Neural progenitor cell (in vitro differentiated cells): ENCODE measurements around the gene NPTXR. TPM values are rescaled to one million over a fixed set of nuclear protein-coding genes. Genes with fewer than 3 reads are reported as not detected.

ENCODE experiments used
- DNase-seq: peaks from one replicate; pipeline ENCODE4 v3.0.0-alpha.2; 2016; ENCODE audit warnings: low spot score
- H2AFZ ChIP-seq: fragments of 200-600 bp; sonication (generic); replicated peaks from 2 replicates; pipeline ENCODE4 v1.6.1; 2016; ENCODE audit warnings: antibody characterized with exemption
- H3F3A ChIP-seq: fragments of 200-600 bp; sonication (generic); 2 replicates; pipeline ENCODE4 v1.6.1; 2016; ENCODE audit warnings: antibody characterized with exemption, low read depth
- H3K27ac ChIP-seq: fragments of 200-600 bp; sonication (generic); 2 replicates; pipeline ENCODE4 v1.5.1; 2016; ENCODE audit warnings: mild to moderate bottlenecking
- H3K27me3 ChIP-seq: fragments of 200-600 bp; sonication (generic); 2 replicates; pipeline ENCODE4 v1.6.1; 2016; ENCODE audit warnings: mild to moderate bottlenecking, moderate library complexity
- H3K36me3 ChIP-seq: fragments of 200-600 bp; sonication (generic); 2 replicates; pipeline ENCODE4 v1.5.1; 2016
- H3K4me1 ChIP-seq: fragments of 200-600 bp; sonication (generic); 2 replicates; pipeline ENCODE4 v1.6.1; 2016; ENCODE audit warnings: mixed run types
- H3K4me2 ChIP-seq: fragments of 200-600 bp; sonication (generic); 2 replicates; pipeline ENCODE4 v1.6.1; 2016
- H3K4me3 ChIP-seq: fragments of 200-600 bp; sonication (generic); 2 replicates; pipeline ENCODE4 v1.5.1; 2016
- H3K79me2 ChIP-seq: fragments of 200-600 bp; sonication (generic); 2 replicates; pipeline ENCODE4 v1.6.1; 2016; ENCODE audit warnings: low read depth
- H3K9ac ChIP-seq: fragments of 200-600 bp; sonication (generic); 2 replicates; pipeline ENCODE4 v1.6.1; 2016
- H3K9me3 ChIP-seq: fragments of 200-600 bp; sonication (generic); 2 replicates; pipeline ENCODE4 v1.5.1; 2016; ENCODE audit warnings: low read depth
- H4K20me1 ChIP-seq: fragments of 200-600 bp; sonication (generic); 2 replicates; pipeline ENCODE4 v1.6.1; 2016; ENCODE audit warnings: low read depth
- H3K27ac Mint-ChIP-seq: 3 replicates; pipeline ENCODE4 v1.8.0; 2021; ENCODE audit warnings: mixed read lengths
- H3K27me3 Mint-ChIP-seq: 2 replicates; pipeline ENCODE4 v1.8.0; 2022; ENCODE audit warnings: low read depth, mild to moderate bottlenecking, inconsistent platforms, moderate library complexity, mixed read lengths; ENCODE audit not compliant: insufficient read depth
- H3K36me3 Mint-ChIP-seq: 3 replicates; pipeline ENCODE4 v1.8.0; 2021; ENCODE audit warnings: mixed read lengths
- H3K4me1 Mint-ChIP-seq: 3 replicates; pipeline ENCODE4 v1.8.0; 2021; ENCODE audit warnings: mixed read lengths
- H3K4me3 Mint-ChIP-seq: 3 replicates; pipeline ENCODE4 v1.8.0; 2021; ENCODE audit warnings: mild to moderate bottlenecking, moderate library complexity, mixed read lengths
- H3K9me3 Mint-ChIP-seq: 3 replicates; pipeline ENCODE4 v1.8.0; 2020; ENCODE audit warnings: mixed read lengths
- CTCF ChIP-seq: fragments of 200-600 bp; sonication (generic); IDR thresholded peaks from 2 replicates; pipeline ENCODE4 v1.5.1; 2017; ENCODE audit warnings: antibody characterized with exemption, mild to moderate bottlenecking
- EZH2 ChIP-seq: fragments of 200-600 bp; sonication (generic); IDR thresholded peaks from 2 replicates; pipeline ENCODE4 v1.6.1; 2017; ENCODE audit warnings: antibody characterized with exemption, mild to moderate bottlenecking, moderate library complexity
- EZH2phosphoT487 ChIP-seq: fragments of 200-600 bp; sonication (generic); IDR thresholded peaks from 2 replicates; pipeline ENCODE4 v1.6.1; 2017; ENCODE audit warnings: antibody characterized with exemption
- total RNA-seq: library from RNA; depleted of rRNA; stranded (reverse); fragments of >200 nt; gene quantifications from 2 replicates; pipeline ENCODE4 v1.2.3, GENCODE V29; 2015; ENCODE audit warnings: low replicate concordance

NPTXR gene
- total RNA-seq, 1 donor from 2014 or later = 0.99 TPM

- peaks cover 5% of the 10 kb centered on the region for H3K27me3 Mint-ChIP-seq
- peaks cover 24% of the 10 kb centered on the region for H3K4me1 ChIP-seq
- no peaks in the 10 kb centered on the region for H3K27me3 ChIP-seq
- peaks cover 2% of the 10 kb centered on the region for H3K36me3 Mint-ChIP-seq
- H3K4me2 ChIP-seq = peak overlapping the region; percentile 92
- H3K27ac ChIP-seq = no peak overlapping the region
- H4K20me1 ChIP-seq = peaks cover 32% of the 10 kb centered on the region
- H2AFZ ChIP-seq = peak overlapping the region; percentile 75
- peaks cover 44% of the 10 kb centered on the region for H3K4me1 Mint-ChIP-seq
- peaks cover 10% of the 10 kb centered on the region for H3F3A ChIP-seq
- H3K9me3 Mint-ChIP-seq = no peaks in the 10 kb centered on the region
- H3K4me3 ChIP-seq = peak overlapping the region; percentile 94
- peaks cover 29% of the 10 kb centered on the region for H3K79me2 ChIP-seq
- DNase-seq = peak; percentile 75
- peak overlapping the region; percentile 98 for H3K27ac Mint-ChIP-seq
- no peak overlapping the region for H3K9ac ChIP-seq
- no peaks in the 10 kb centered on the region for H3K9me3 ChIP-seq
- H3K36me3 ChIP-seq = no peaks in the 10 kb centered on the region
- peak; percentile 43 for TF ChIP-seq EZH2
- TF ChIP-seq EZH2phosphoT487 = peak; percentile 35
- TF ChIP-seq CTCF = no peak
- H3K4me3 Mint-ChIP-seq = peak overlapping the region; percentile 96
Observed at GRCh38 chr22:38872831-38873248, 29.0 kb upstream of the NPTXR start.

- TF ChIP-seq EZH2phosphoT487 (no peak), CTCF (no peak), EZH2 (peak; percentile 56)
Observed at GRCh38 chr22:38872172-38872830, 28.5 kb upstream of the NPTXR start, which contains the start of gene CBX6. TSS of gene CBX6 (minus strand) at chr22:38872216. CDS start at chr22:38872190, 26 bp downstream.

GRCh38 chr22:38871360-38872171 lies 27.7 kb upstream of the NPTXR start:
- Histone ChIP-seq H3K27me3 (no peaks in the 10 kb centered on the region), H3K9ac (peak overlapping the region; percentile 43), H3F3A (peaks cover 14% of the 10 kb centered on the region), H4K20me1 (peaks cover 45% of the 10 kb centered on the region), H3K79me2 (peaks cover 34% of the 10 kb centered on the region), H3K4me1 (peaks cover 24% of the 10 kb centered on the region), H2AFZ (peak overlapping the region; percentile 31), H3K4me3 (peak overlapping the region; percentile 94), H3K9me3 (no peaks in the 10 kb centered on the region), H3K27ac (no peak overlapping the region), H3K4me2 (peak overlapping the region; percentile 90), H3K36me3 (no peaks in the 10 kb centered on the region)
- peak; percentile 46 for DNase-seq
- H3K36me3 Mint-ChIP-seq = peaks cover 2% of the 10 kb centered on the region
- H3K27me3 Mint-ChIP-seq = peaks cover 5% of the 10 kb centered on the region
- no peaks in the 10 kb centered on the region for H3K9me3 Mint-ChIP-seq
- no peak overlapping the region for H3K27ac Mint-ChIP-seq
- H3K4me3 Mint-ChIP-seq = peak overlapping the region; percentile 96
- H3K4me1 Mint-ChIP-seq = peaks cover 44% of the 10 kb centered on the region
- TF ChIP-seq CTCF = no peak
- no peak for TF ChIP-seq EZH2
- TF ChIP-seq EZH2phosphoT487 = no peak

More at GRCh38 chr22:38872172-38872830, 28.5 kb upstream of the NPTXR start, which contains the start of gene CBX6:
- DNase-seq = peak; percentile 99
- no peaks in the 10 kb centered on the region for H3K36me3 ChIP-seq
- peak within 1 kb of the TSS; percentile 96 for H3K4me3 Mint-ChIP-seq
- H3F3A ChIP-seq = peaks cover 13% of the 10 kb centered on the region
- no peak within 1 kb of the TSS for H3K27ac ChIP-seq
- H3K27me3 ChIP-seq = no peaks in the 10 kb centered on the region
- H3K9ac ChIP-seq = peak within 1 kb of the TSS; percentile 43
- H3K4me1 Mint-ChIP-seq = peaks cover 44% of the 10 kb centered on the region
- no peaks in the 10 kb centered on the region for H3K9me3 Mint-ChIP-seq
- peaks cover 5% of the 10 kb centered on the region for H3K27me3 Mint-ChIP-seq
- H3K36me3 Mint-ChIP-seq = peaks cover 2% of the 10 kb centered on the region
- no peaks in the 10 kb centered on the region for H3K9me3 ChIP-seq
- H3K79me2 ChIP-seq = peaks cover 34% of the 10 kb centered on the region
- peaks cover 37% of the 10 kb centered on the region for H4K20me1 ChIP-seq
- H2AFZ ChIP-seq = peak within 1 kb of the TSS; percentile 75
- peak within 1 kb of the TSS; percentile 98 for H3K27ac Mint-ChIP-seq
- H3K4me3 ChIP-seq = peak within 1 kb of the TSS; percentile 94
- H3K4me1 ChIP-seq = peaks cover 24% of the 10 kb centered on the region
- H3K4me2 ChIP-seq = peak within 1 kb of the TSS; percentile 92
